Measurements from ENCODE around the gene SPTBN1.
A peak's percentile ranks its signal among the peaks of the same experiment; 100 is the strongest.

Gene SPTBN1

GRCh38 chr2:54559006-54559445 lies 102.9 kb downstream of the SPTBN1 start:
- no peaks in the 10 kb centered on the region for H3K9me3 ChIP-seq
- no peaks in the 10 kb centered on the region for H3K27me3 ChIP-seq
- TF ChIP-seq CTCF (IDR thresholded peaks at IDR 0.05): no peak
- peak overlapping the region; percentile 67 to 79 for H3K27ac ChIP-seq
- H3K4me3 ChIP-seq: peak overlapping the region; percentile 52 to 56
- H3K36me3 ChIP-seq: no peaks in the 10 kb centered on the region
- DNase-seq: no peak
- H3K4me1 ChIP-seq: peaks cover 0 to 64% (median 30%) of the 10 kb centered on the region in 4 donors
- intact Hi-C loops (cut with DNase I; ENCODE audit: low total_unique reads): no loop called here

- Histone ChIP-seq H3K4me1 (peaks cover 0 to 64% (median 30%) of the 10 kb centered on the region in 4 donors), H3K27me3 (no peaks in the 10 kb centered on the region), H3K27ac (peak overlapping the region; percentile 67 to 79), H3K9me3 (no peaks in the 10 kb centered on the region), H3K36me3 (no peaks in the 10 kb centered on the region), H3K4me3 (peak overlapping the region; percentile 47 to 56)
- peak; percentile 54 to 70 for DNase-seq
- no peak for TF ChIP-seq CTCF (IDR thresholded peaks at IDR 0.05)
- intact Hi-C loops (cut with DNase I; ENCODE audit: low total_unique reads): no loop called here
Measured at GRCh38 chr2:54559593-54560145, 103.5 kb downstream of the SPTBN1 start.

GRCh38 chr2:54560146-54560881 lies 104.2 kb downstream of the SPTBN1 start:
- H3K27me3 ChIP-seq: no peaks in the 10 kb centered on the region
- peak overlapping the region; percentile 47 to 56 for H3K4me3 ChIP-seq
- H3K9me3 ChIP-seq: no peaks in the 10 kb centered on the region
- intact Hi-C loops (cut with DNase I; ENCODE audit: low total_unique reads): no loop called here
- peak in 1 of 2 experiments; percentile 32 for TF ChIP-seq CTCF (IDR thresholded peaks at IDR 0.05)
- peak; percentile 58 to 74 for DNase-seq
- H3K27ac ChIP-seq: peak overlapping the region; percentile 67 to 79
- H3K4me1 ChIP-seq: peaks cover 0 to 60% (median 28%) of the 10 kb centered on the region in 4 donors
- H3K36me3 ChIP-seq: no peaks in the 10 kb centered on the region

- TF ChIP-seq CTCF (IDR thresholded peaks at IDR 0.05): no peak
- peaks cover 0 to 53% (median 22%) of the 10 kb centered on the region in 4 donors for H3K4me1 ChIP-seq
- no peaks in the 10 kb centered on the region for H3K36me3 ChIP-seq
- H3K9me3 ChIP-seq: no peaks in the 10 kb centered on the region
- H3K27ac ChIP-seq: peak overlapping the region; percentile 67 to 79
- peak overlapping the region in 1 of 2 donors; percentile 56 for H3K4me3 ChIP-seq
- DNase-seq: no peak
- intact Hi-C loops (cut with DNase I; ENCODE audit: low total_unique reads): no loop called here
- H3K27me3 ChIP-seq: no peaks in the 10 kb centered on the region
Measured at GRCh38 chr2:54561010-54561409, 104.9 kb downstream of the SPTBN1 start.

- H3K27ac ChIP-seq: no peak overlapping the region
- peaks cover 0 to 31% (median 5%) of the 10 kb centered on the region in 4 donors for H3K4me1 ChIP-seq
- no peak for DNase-seq
- intact Hi-C loops (cut with DNase I; ENCODE audit: low total_unique reads): no loop called here
- no peak overlapping the region for H3K4me3 ChIP-seq
- H3K27me3 ChIP-seq: no peaks in the 10 kb centered on the region
- H3K9me3 ChIP-seq: no peaks in the 10 kb centered on the region
- no peaks in the 10 kb centered on the region for H3K36me3 ChIP-seq
- TF ChIP-seq CTCF (IDR thresholded peaks at IDR 0.05): no peak
Measured at GRCh38 chr2:54564439-54564838, 108.3 kb downstream of the SPTBN1 start.

Data from tibial artery (tissue), 4 donors.